ES-I3 (cell line): ENCODE measurements around the gene MAPRE3.

Experiments
- H3K36me3 ChIP-seq: 2 replicates; pipeline ENCODE4 v1.6.1; 2013; ENCODE audit warnings: mild to moderate bottlenecking, low read length, control low read depth, moderate library complexity; ENCODE audit not compliant: insufficient read depth
- H3K4me1 ChIP-seq: 2 replicates; pipeline ENCODE4 v1.6.1; 2013; ENCODE audit warnings: mild to moderate bottlenecking, control low read depth, low read length; ENCODE audit not compliant: insufficient read depth
- H3K9ac ChIP-seq: 2 replicates; pipeline ENCODE4 v1.6.1; 2013; ENCODE audit warnings: low read depth, mild to moderate bottlenecking, low read length, moderate library complexity
- H3K9me3 ChIP-seq: 2 replicates; pipeline ENCODE4 v1.6.1; 2013; ENCODE audit warnings: mild to moderate bottlenecking, low read length, moderate library complexity; ENCODE audit not compliant: control insufficient read depth, insufficient read depth

Gene MAPRE3

DNA sequence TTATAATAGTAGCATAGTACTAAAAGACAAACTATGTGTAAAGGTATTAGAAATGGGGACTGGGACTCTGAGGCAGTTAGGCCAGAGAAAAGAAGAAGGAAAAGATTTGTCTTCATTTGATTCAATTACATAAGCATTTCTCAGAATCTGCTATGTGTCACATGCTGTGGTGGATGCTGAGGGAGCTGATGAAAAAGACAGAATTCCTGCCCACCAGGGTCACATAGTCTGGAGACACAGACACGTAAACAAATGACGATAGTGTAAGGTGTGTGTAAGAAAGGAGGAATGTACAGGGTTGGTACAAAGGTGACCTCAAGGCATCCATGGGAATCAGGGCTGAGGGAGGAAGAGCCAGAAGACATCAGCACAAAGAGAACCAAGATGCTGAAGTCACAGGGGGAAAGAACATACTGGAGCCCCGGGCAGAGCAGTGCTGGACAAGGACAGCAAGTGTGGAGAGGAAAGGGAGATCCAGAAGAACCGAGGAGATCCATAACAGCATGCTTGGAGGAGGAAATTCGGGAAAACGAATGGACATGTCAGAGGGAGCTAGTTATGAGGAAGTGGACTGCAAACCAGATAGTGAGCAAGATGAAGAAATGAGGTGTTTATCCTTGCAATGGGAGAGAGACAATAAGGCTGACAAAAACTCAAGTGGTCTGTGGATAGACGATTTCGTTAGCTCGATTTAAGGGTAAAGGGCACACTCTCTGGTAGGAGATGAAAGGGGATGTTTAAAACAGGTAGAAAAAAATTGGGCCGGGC, 1.2 kb upstream of the MAPRE3 start:
- H3K9ac ChIP-seq = no peak overlapping the region
- H3K36me3 ChIP-seq = no peaks in the 10 kb centered on the region
- no peaks in the 10 kb centered on the region for H3K4me1 ChIP-seq
- H3K9me3 ChIP-seq = no peaks in the 10 kb centered on the region

DNA sequence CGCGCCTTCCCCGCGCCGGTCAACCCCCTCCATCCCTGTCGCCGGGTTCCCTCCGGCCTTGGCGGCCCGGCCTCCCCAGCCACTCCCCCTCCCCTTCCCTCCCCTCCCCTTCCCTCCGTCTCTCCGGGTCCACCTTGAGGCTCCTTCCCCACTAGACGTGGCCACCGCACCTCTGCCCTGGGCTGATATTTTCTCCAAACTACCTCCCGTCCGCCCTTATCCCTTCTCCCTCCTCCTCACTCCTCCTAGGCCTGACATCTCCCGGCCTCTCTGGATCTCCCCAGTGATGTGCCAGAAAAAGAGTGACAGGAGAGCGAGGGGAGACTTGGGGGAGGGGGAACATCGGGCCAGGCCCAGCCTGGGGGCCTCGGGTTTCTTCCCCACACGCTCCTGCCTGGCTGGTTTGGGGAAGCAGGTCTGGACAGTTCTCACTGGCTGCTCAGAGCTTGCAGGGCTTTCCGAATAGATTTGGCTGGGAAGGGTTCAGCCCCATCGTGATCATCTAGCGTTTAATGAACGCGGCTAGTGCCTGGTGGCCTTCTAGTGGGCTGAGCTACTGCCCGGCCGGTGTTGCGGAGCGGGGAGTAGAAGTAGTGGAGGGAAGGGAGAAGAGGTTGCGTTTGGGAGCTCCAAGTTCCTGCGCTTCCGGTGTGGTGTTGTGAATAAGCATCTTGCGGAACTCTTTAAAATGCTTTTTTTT, 641 bp downstream of the MAPRE3 start:
- H3K9ac ChIP-seq = peak overlapping the region; percentile 55; the same call in 1 of the 2 replicates
- peaks cover 9% of the 10 kb centered on the region; the same call in 1 of the 2 replicates for H3K4me1 ChIP-seq
- H3K9me3 ChIP-seq = no peaks in the 10 kb centered on the region
- H3K36me3 ChIP-seq = no peaks in the 10 kb centered on the region

DNA sequence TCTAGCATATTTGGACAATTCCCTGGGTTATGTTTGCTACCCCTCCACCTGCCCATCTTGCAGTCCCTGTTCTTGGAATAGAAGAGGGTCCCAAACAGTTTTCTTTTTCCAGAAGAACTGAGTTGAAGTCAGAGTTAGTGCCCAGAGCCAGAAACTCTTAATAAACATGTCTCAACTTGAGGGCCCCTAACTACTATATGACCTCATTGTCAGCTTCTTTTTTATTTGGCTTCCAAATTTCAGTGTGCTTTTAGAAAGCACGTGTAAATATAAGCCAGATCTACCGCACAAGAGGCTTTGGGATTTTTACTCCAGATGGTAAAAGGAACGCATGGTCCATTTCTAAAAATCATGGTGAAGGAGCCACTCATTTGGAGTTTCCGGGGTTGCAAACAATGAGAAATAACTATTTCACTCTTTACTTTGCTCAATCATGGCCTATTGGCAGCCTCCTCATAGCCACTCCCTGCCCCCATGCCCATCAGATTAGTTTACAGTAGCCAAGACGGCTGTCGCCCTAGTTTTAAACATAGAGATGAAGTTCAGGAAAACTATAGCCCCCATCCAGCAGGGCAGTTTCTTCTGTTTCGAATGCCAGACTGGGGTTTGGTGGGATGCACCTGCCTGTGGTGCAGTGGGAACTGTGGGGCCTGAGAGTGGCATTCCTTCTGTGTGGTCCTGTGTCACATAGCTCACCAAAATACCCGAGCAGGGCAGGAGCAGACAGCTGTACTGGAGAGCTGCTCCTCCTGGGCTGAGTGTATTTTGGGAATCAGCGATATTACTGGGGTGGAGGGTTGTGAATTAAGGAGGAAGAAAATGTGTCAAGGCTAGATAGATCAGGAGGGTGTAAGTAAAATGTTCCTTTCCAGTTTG, 1.7 kb downstream of the MAPRE3 start:
- H3K9me3 ChIP-seq = no peaks in the 10 kb centered on the region
- peaks cover 12% of the 10 kb centered on the region; the same call in 1 of the 2 replicates for H3K4me1 ChIP-seq
- peak overlapping the region; percentile 51; the same call in 1 of the 2 replicates for H3K9ac ChIP-seq
- no peaks in the 10 kb centered on the region for H3K36me3 ChIP-seq

DNA sequence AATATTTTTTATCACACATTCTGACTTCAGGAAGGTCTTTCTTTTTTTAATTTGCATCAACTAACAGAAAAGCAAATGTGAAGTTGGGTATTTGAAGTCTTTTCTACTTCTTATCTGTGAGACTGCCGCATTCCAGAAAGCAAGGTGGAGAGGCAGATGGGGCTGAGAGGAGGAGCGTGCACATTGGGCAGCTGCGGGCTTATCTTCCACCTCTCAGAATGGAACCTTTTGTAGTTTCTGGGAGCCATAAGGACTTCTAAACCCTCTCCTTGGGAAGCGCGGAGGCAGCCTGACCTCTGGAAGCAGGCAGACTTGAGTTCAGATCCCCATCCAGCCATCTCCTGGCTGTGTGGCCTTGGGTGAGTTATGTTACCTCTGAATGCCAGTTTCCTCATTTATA, 3.9 kb downstream of the MAPRE3 start:
- H3K4me1 ChIP-seq = peaks cover 12% of the 10 kb centered on the region; the same call in 1 of the 2 replicates
- no peaks in the 10 kb centered on the region for H3K9me3 ChIP-seq
- H3K36me3 ChIP-seq = no peaks in the 10 kb centered on the region

DNA sequence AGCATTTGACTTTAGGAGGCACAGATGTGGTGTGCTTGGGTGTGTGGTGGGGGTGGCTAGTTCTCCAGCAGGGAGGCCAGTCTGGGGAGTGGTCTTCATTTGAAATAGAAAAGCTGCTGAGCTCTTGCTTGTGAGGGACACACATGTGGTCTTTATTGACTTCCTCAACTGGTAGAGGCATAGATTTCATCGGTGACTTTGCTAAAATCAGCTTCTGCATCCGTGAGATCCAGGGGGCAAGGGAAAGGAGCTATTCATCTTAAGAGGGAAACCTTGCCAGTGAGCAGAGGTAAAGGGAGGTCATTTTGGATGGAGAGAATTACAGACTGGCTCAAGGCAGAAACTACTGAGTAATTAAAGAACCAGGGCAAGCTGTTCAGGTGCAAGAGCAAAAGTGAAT, 4.7 kb downstream of the MAPRE3 start:
- no peak overlapping the region for H3K9ac ChIP-seq
- no peaks in the 10 kb centered on the region for H3K36me3 ChIP-seq

More for the DNA sequence above, 3.9 kb downstream of the MAPRE3 start:
- no peak overlapping the region for H3K9ac ChIP-seq

DNA sequence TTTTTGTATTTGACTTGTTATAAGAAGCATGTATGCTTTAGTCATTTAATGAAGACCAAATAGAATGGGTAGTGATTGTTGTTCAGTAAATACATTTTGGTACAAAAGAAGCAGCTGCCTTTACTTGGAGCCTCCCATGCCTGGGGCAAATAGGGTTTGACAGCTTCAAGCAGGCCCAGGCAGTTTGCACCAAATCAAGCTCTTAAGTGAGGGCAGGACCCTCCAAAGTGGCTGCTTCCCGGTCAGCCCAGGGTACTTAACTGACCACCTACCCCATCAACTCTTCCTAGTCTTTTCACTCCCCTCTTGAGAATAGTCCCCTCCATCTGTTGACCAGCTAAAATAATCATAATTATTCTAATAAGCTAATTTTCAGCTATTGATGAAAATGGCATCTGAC, 5.2 kb downstream of the MAPRE3 start:
- H3K36me3 ChIP-seq = no peaks in the 10 kb centered on the region
- no peak overlapping the region for H3K9ac ChIP-seq
- H3K9me3 ChIP-seq = no peaks in the 10 kb centered on the region
- H3K4me1 ChIP-seq = peaks cover 12% of the 10 kb centered on the region; the same call in 1 of the 2 replicates

More for the DNA sequence above, 4.7 kb downstream of the MAPRE3 start:
- H3K9me3 ChIP-seq = no peaks in the 10 kb centered on the region
- H3K4me1 ChIP-seq = peaks cover 12% of the 10 kb centered on the region; the same call in 1 of the 2 replicates

DNA sequence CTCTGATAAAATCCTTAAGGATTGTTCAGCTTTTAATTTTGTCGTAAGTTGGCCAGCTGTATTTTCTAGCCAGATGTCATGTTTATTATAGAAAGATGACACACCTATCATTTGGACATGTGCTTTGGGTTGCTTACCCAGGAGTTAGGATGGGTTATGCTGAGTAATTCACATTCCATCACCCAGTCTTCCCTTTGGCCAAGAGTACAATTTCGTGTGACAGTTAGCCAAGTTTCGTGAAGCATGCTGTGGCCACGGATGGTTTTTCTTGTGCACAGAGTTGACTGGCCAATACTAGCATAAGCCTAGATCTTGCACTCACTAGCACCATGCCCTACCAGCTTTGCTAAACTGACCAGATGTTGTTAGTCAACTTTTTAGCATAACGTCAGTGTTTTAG, 5.8 kb downstream of the MAPRE3 start:
- Histone ChIP-seq H3K4me1 (peaks cover 12% of the 10 kb centered on the region; the same call in 1 of the 2 replicates), H3K9ac (no peak overlapping the region), H3K9me3 (no peaks in the 10 kb centered on the region), H3K36me3 (no peaks in the 10 kb centered on the region)

DNA sequence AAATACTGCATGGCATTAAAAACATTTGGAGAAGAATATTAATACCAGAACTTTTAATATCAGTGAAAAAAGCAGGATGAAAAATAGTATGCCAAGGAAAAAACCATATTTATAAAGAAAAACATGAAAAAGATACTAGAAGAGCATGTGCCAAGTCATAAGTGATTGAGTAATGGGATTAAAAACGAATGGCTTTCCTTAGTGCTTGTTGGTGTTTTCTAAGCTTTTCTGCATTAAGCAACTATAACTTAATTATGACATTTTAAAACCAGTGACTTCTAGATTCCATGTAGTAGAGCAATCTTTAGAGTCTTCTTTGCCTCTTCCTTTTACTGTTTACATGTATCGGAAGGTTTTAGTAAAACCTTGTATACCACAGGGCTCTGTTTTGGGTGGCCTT, 6.6 kb downstream of the MAPRE3 start:
- Histone ChIP-seq H3K4me1 (peaks cover 12% of the 10 kb centered on the region; the same call in 1 of the 2 replicates), H3K9me3 (no peaks in the 10 kb centered on the region), H3K9ac (no peak overlapping the region), H3K36me3 (no peaks in the 10 kb centered on the region)

DNA sequence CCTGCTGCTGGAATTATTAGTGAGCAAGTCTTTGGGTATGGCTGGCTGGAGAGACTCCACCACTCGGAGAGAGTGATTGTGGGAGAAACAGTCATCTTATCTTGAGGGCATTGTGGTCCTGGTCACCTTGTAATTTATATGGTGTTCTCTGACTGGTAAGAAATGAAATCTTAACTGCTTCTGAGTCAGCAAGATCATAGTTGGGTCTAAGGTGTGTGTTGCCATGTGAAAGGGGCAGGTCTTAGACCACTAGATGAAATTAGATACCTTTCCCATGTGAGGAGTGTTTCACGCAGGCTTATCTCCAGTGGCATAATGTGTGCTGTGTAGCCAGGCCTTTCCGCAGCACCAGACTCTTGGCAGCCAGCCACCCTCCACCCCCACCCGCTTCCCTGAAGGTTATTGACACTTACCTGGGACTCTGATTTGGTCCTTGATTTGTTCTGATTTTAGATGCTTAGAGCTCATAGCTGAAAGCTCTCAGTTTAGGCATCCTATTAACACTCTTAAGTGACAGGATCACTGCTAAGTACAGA, 7.7 kb downstream of the MAPRE3 start:
- H3K36me3 ChIP-seq = no peaks in the 10 kb centered on the region
- no peaks in the 10 kb centered on the region for H3K9me3 ChIP-seq
- no peak overlapping the region for H3K9ac ChIP-seq
- H3K4me1 ChIP-seq = peaks cover 12% of the 10 kb centered on the region; the same call in 1 of the 2 replicates

DNA sequence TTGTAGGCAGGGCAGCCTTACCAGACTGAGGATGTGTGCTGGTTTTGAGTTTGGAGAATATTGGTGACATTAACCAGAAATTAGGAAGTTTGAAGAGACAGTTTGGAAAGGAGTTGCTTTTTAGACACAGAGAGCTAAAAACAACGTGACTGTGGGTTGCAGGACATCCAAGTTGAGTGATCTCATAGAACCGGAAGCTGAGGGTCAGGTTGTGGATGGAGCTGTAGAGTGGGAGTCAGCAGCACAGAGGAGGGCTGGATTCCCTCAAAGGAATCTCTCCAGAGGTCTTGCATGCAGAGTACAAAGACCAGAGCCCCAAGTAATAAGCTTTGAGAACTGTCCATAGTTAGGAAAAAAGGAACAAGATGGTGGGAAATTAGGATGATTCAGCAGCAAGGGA, 9.3 kb downstream of the MAPRE3 start:
- peaks cover 12% of the 10 kb centered on the region; the same call in 1 of the 2 replicates for H3K4me1 ChIP-seq
- no peak overlapping the region for H3K9ac ChIP-seq
- H3K9me3 ChIP-seq = no peaks in the 10 kb centered on the region

DNA sequence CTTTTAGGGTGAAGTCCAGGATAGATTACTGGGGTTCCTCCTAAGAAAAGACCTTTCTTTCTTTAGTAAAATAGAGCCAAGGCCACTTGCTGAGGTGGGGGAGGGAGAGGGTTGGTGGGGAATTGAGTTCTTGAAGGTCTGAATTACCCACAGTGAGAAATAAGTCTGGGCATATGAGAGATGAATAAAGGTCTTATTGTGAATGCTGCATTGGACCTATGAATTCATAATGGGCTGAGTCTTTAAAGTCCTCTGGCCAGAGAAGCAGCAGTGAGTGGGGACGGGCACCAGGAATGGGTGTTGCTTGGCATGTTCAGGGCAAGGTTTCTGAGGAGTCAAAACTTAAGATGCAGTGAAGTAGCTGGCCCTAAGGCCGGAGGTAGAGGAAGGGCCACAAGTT, 10.5 kb downstream of the MAPRE3 start:
- peaks cover 3% of the 10 kb centered on the region; the same call in 1 of the 2 replicates for H3K4me1 ChIP-seq

More for the DNA sequence above, 9.3 kb downstream of the MAPRE3 start:
- no peaks in the 10 kb centered on the region for H3K36me3 ChIP-seq

DNA sequence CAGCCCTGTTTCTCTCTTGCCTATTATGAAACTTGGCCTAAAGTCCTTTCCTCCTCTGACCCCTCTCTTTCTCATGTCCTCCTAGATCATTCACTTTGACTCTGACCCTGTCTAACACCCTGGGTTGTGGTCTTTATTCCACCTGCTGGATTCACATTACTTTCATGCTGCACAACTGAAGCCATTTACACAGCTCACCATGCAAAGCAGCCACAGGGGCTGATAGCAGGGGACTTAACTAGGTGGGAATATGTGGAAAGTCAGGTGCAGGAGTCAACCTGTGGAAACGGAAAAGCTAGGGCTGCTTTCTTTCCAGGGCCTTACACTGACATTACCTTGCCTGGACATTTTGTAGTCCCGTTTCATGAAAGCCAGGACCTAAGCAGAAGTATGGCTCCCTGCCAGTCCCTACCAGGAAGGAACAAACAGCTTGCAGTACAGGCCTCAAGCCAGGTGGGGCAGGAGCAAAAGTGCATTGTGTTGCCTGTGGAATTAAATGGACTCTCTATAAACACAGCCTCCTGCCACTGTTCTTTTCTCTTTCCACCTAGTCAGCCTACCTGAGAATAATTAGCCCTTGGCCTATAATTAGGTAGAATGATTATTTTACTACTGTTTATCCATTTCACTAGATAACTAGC, 11.8 kb downstream of the MAPRE3 start:
- no peaks in the 10 kb centered on the region for H3K36me3 ChIP-seq
- no peaks in the 10 kb centered on the region for H3K4me1 ChIP-seq
- H3K9ac ChIP-seq = no peak overlapping the region
- no peaks in the 10 kb centered on the region for H3K9me3 ChIP-seq

More for the DNA sequence above, 10.5 kb downstream of the MAPRE3 start:
- H3K36me3 ChIP-seq = no peaks in the 10 kb centered on the region
- H3K9ac ChIP-seq = no peak overlapping the region
- no peaks in the 10 kb centered on the region for H3K9me3 ChIP-seq

DNA sequence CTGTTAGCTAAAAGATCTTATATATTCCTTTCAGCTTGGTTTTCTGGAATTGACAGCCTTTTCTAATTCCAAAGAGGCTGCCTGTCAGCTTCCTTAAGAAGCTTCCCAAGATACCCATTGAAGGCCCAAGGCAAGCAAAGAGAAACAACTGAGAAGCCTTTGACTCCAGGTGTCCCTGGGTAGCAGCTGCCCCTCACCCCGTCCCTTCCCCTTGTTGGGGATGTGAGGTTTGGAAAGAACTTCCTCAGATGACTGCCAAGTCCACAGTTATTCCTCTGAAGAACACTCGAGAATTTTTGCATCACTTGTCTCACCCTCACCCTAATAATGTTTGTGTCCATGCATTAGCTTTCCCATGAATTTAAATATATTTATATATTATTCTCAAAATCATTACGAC, 13.3 kb downstream of the MAPRE3 start:
- peaks cover 12% of the 10 kb centered on the region for H3K4me1 ChIP-seq
- H3K36me3 ChIP-seq = no peaks in the 10 kb centered on the region; the same call in 1 of the 2 replicates
- H3K9me3 ChIP-seq = no peaks in the 10 kb centered on the region
- H3K9ac ChIP-seq = no peak overlapping the region
